ENCODE results near the gene SCAP. TPM values are rescaled to one million over a fixed set of nuclear protein-coding genes. Genes with fewer than 3 reads are reported as not detected.

The SCAP gene
- total RNA-seq, 1 experiment from 2014 or later = 67.6 TPM

DNA sequence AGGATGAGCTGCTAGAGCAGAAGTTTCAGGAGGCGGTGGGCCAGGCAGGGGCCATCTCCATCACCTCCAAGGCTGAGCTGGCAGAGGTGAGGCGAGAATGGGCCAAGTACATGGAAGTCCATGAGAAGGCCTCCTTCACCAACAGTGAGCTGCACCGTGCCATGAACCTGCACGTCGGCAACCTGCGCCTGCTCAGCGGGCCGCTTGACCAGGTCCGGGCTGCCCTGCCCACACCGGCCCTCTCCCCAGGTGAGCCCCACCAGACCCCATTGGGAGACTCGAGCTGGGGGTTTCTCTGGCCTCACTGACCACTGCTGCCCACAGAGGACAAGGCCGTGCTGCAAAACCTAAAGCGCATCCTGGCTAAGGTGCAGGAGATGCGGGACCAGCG is 66.9 kb downstream of the SCAP start:
- no peak for TF ChIP-seq ZNF274 (IDR thresholded peaks at IDR 0.05; ENCODE audit: low read depth, low read length)
- TF ChIP-seq, protein P1, sequence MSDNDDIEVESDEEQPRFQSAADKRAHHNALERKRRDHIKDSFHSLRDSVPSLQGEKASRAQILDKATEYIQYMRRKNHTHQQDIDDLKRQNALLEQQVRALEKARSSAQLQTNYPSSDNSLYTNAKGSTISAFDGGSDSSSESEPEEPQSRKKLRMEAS (IDR thresholded peaks at IDR 0.05) = no peak
- TF ChIP-seq JUND (IDR thresholded peaks at IDR 0.05) = no peak
- TF ChIP-seq RAD21 (IDR thresholded peaks at IDR 0.05; ENCODE audit: low read depth) = no peak
- TF ChIP-seq, protein P2, sequence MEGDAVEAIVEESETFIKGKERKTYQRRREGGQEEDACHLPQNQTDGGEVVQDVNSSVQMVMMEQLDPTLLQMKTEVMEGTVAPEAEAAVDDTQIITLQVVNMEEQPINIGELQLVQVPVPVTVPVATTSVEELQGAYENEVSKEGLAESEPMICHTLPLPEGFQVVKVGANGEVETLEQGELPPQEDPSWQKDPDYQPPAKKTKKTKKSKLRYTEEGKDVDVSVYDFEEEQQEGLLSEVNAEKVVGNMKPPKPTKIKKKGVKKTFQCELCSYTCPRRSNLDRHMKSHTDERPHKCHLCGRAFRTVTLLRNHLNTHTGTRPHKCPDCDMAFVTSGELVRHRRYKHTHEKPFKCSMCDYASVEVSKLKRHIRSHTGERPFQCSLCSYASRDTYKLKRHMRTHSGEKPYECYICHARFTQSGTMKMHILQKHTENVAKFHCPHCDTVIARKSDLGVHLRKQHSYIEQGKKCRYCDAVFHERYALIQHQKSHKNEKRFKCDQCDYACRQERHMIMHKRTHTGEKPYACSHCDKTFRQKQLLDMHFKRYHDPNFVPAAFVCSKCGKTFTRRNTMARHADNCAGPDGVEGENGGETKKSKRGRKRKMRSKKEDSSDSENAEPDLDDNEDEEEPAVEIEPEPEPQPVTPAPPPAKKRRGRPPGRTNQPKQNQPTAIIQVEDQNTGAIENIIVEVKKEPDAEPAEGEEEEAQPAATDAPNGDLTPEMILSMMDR (IDR thresholded peaks at IDR 0.05 in 2 of 3, conservative IDR thresholded peaks at IDR 0.05 in 1 of 3; ENCODE audit: borderline replicate concordance in 1 of 3, insufficient read depth in 1 of 3, low read depth in 2 of 3, low read length in 2 of 3) = no peak
- no peak for TF ChIP-seq TCF7L2 (IDR thresholded peaks at IDR 0.05; ENCODE audit: borderline replicate concordance, extremely low read depth, insufficient read depth, insufficient read length)
- TF ChIP-seq POLR2AphosphoS5 (IDR thresholded peaks at IDR 0.05; ENCODE audit: low read depth, low read length) = no peak
- TF ChIP-seq, protein P3, sequence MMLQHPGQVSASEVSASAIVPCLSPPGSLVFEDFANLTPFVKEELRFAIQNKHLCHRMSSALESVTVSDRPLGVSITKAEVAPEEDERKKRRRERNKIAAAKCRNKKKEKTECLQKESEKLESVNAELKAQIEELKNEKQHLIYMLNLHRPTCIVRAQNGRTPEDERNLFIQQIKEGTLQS (IDR thresholded peaks at IDR 0.05) = no peak
- no peak for TF ChIP-seq ELF1 (IDR thresholded peaks at IDR 0.05; ENCODE audit: borderline replicate concordance, low read depth)
- no peak for TF ChIP-seq EZH2phosphoT487 (IDR thresholded peaks at IDR 0.05; ENCODE audit: borderline replicate concordance)
- no peak for TF ChIP-seq CEBPB (IDR thresholded peaks at IDR 0.05; ENCODE audit: low read depth)
- TF ChIP-seq SIN3A (IDR thresholded peaks at IDR 0.05; ENCODE audit: low read depth) = no peak
- TF ChIP-seq, protein P4, sequence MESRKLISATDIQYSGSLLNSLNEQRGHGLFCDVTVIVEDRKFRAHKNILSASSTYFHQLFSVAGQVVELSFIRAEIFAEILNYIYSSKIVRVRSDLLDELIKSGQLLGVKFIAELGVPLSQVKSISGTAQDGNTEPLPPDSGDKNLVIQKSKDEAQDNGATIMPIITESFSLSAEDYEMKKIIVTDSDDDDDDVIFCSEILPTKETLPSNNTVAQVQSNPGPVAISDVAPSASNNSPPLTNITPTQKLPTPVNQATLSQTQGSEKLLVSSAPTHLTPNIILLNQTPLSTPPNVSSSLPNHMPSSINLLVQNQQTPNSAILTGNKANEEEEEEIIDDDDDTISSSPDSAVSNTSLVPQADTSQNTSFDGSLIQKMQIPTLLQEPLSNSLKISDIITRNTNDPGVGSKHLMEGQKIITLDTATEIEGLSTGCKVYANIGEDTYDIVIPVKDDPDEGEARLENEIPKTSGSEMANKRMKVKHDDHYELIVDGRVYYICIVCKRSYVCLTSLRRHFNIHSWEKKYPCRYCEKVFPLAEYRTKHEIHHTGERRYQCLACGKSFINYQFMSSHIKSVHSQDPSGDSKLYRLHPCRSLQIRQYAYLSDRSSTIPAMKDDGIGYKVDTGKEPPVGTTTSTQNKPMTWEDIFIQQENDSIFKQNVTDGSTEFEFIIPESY (IDR thresholded peaks at IDR 0.05; ENCODE audit: extremely low read depth, insufficient replicate concordance, low read length) = no peak
- TF ChIP-seq POLR2A (IDR thresholded peaks at IDR 0.05; ENCODE audit: borderline replicate concordance, extremely low read depth, insufficient read depth, insufficient read length) = no peak
- TF ChIP-seq SRF (IDR thresholded peaks at IDR 0.05; ENCODE audit: low read depth) = no peak
- no peak for TF ChIP-seq SP1 (IDR thresholded peaks at IDR 0.05; ENCODE audit: low read depth)
- no peak for TF ChIP-seq EZH2 (IDR thresholded peaks at IDR 0.05)
- TF ChIP-seq ZFX (IDR thresholded peaks at IDR 0.05) = no peak
- ChIA-PET POLR2A (no interaction called here), CTCF (interaction anchor here (1.4 kb wide), 1 partner anchor 12 kb away, joined by 3 read pairs; no protein-coding TSS in a partner anchor), RAD21 (ENCODE audit: low non-redundant PET in 1 of 2, low total read pairs in 2 of 2, uncharacterized antibody in 2 of 2, unreplicated experiment in 2 of 2) (no interaction called here)
- H3K9ac ChIP-seq (ENCODE audit: low read length) = no peak overlapping the region
- H3K4me1 ChIP-seq (ENCODE audit: control insufficient read depth in 1 of 2, insufficient read depth in 2 of 2, low read length in 2 of 2) = peaks cover 0 to 2% of the 10 kb centered on the region in 2 experiments; a peak in 2 of 4 replicates
- intact Hi-C loops (cut with micrococcal nuclease) = no loop called here
- ATAC-seq = no peak
- no peak overlapping the region for H3K4me3 ChIP-seq (replicated peaks in 1 of 2; ENCODE audit: low read depth in 1 of 2, low read length in 2 of 2)
- H3K36me3 ChIP-seq (ENCODE audit: control insufficient read depth in 1 of 2, insufficient read depth in 2 of 2, low read length in 2 of 2) = peaks cover 9 to 15% of the 10 kb centered on the region in 2 experiments; a peak in 3 of 4 replicates
- no peaks in the 10 kb centered on the region for H3K9me3 ChIP-seq (ENCODE audit: control insufficient read depth in 1 of 2, insufficient read depth in 1 of 2, low read depth in 1 of 2, low read length in 2 of 2)
- no TSS peak for BruUV-seq (replicated peaks)
- no peak overlapping the region for H3K4me2 ChIP-seq (ENCODE audit: low read length)
- peaks cover 5% of the 10 kb centered on the region; the same call in 1 of the 2 replicates for H3K79me2 ChIP-seq (ENCODE audit: insufficient read depth, low read length)
- H3K9me2 ChIP-seq (ENCODE audit: insufficient read depth) = no peaks in the 10 kb centered on the region
- no peak for DNase-seq (ENCODE audit: low read depth, low spot score)
- no peak overlapping the region for H3K27ac ChIP-seq (ENCODE audit: low read depth, low read length)
- no peaks in the 10 kb centered on the region for H3K27me3 ChIP-seq (ENCODE audit: insufficient read depth, low read length)
- no peak overlapping the region for H2AFZ ChIP-seq (ENCODE audit: low read depth, low read length, poor library complexity, severe bottlenecking)
- H4K20me1 ChIP-seq (ENCODE audit: insufficient read depth) = no peaks in the 10 kb centered on the region

Measured in HCT116 (cell line).